GM13977 (cell line): Measurements from ENCODE around the gene KRT79.
"Not testable (repeated sequence)": the region's sequence is repeated elsewhere in the genome, so short reads cannot be mapped to it uniquely, and the experiment has no call there.

Experiments
- DNase-seq: peaks from one replicate; pipeline ENCODE4 v3.0.0; 2012; ENCODE audit warnings: low spot score
- CTCF ChIP-seq: IDR thresholded peaks from 2 replicates; pipeline ENCODE4 v1.5.1; 2012; ENCODE audit warnings: mild to moderate bottlenecking, control low read depth; ENCODE audit not compliant: insufficient read depth; ENCODE audit errors: extremely low read depth, missing control alignments
- in situ Hi-C: fragments of 300-500 bp; cut with MboI; formaldehyde crosslinking; loops from one replicate; pipeline ENCODE4 v1.12.0; 2022; ENCODE audit warnings: low sequenced_read_pairs, low pct_unique_long_range_greater_than_20kb, mixed read lengths, inconsistent platforms; ENCODE audit not compliant: unreplicated experiment

The KRT79 gene

DNA sequence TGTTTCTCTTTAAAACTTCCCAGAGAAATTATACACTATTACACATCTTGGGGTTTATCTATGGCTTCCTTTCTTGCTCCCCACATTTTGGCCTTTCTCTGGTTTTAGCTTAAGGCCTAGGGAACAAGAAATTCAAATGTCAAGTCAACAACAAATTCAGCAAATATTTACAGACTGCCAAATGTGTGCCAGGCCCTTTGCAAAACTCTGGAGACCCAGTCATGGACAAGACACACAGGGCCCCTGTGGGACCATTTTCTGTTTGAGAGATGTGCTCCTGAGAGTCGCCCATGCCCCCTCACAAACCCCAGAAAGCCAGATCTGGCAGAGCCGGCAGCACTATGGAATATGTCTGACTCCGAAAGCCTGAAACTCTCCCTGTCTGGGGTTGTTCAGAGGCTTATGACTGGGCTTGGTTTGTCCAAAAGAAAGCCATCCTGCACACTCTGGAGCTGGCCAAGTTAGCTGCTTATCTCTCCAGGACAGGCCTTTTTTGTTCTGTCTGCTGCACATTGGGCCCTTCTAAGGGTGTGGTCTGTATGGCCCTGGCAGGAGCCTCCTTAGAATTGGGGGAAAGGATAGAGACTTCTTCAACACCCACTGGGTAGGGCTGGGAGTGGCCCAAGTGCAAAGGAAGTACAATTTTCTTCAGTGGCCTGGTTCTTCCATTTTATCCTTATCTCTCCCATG lies 37.1 kb downstream of the KRT79 start:
- in situ Hi-C loops = no loop called here
- no peak for TF ChIP-seq CTCF
- no peak for DNase-seq

DNA sequence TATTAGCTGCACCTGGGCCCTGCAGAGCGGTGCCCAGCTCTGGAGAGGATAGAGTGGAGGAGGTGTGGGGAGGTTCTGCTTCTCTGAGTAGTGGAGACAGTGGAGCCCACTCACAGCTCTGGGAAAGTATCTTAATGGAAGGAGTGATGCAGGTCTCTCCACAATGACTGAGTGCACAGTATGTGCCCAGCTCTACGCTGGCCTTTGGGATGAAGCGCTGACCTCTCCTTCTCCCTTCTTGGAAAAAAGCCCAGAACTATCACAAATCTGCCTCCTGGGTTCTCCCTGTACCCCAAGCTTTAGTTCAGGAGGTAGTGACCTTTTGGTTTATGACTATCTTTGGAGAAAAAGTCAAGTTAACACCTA lies 37.7 kb downstream of the KRT79 start:
- no peak for TF ChIP-seq CTCF
- no peak for DNase-seq
- in situ Hi-C loops = no loop called here

GRCh38 chr12:52795694-52796428 lies 38.2 kb downstream of the KRT79 start, which contains the start of gene KRT3:
Gene KRT3 (minus strand): TSS chr12:52796117. CDS start chr12:52796042, 75 bp downstream.
- DNase-seq = no peak
- in situ Hi-C loops = no loop called here
- no peak for TF ChIP-seq CTCF

DNA sequence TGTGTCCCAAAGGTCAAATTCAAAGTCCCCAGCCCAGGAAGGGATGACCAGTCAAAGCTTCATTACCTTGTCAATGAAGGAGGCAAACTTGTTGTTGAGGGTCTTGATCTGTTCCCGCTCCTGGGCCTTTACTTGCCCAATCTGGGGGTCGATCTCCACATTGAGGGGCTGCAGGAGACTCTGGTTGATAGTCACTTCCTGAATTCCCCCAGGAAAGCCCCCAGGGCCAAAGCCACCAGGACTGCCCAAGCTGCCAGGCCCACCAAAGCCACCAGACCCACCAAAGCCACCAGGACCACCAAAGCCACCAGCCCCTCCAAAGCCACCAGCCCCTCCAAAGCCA lies 38.8 kb downstream of the KRT79 start:
- DNase-seq, in situ Hi-C loops: not testable (repeated sequence)

DNA sequence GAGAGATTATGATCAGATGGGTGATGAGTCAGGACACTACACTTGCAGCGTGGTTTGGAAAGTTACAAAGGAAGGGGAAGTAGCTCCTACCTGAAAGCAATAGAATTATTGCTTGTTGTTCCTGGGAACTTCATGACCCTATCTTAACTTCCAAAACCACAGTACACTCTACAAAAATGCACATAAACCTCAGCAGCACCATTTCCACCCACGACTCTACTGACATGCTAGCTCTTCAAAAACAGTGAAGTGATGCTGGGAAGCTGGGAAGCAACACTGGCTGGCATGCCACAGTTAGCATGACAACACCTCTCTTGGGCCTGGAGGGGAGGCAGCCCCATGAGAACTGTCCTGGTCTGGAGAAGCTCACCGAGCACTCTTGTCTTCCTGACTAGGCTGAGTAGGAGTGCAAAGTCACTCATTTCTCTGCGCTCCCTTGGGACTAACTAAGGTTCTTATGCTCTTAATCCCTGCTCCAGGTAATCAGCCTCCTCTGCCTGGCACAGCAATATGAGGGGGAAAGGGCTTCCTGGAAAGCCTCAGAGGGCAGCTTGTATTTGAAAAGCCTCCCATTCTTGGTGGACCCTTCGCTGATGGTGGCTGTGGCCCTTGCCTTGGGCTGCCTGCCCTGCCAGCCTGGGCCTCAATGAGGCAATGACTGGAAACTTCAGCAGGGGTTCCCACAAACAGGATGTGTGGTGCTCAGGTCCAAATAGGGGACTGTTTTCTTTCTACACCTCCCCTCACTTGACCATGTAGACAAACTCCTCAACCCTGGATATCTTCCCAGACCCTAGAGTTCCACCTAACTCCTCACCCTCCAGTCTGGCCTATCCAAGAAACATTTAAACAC lies 39.4 kb downstream of the KRT79 start:
- TF ChIP-seq CTCF = no peak

DNA sequence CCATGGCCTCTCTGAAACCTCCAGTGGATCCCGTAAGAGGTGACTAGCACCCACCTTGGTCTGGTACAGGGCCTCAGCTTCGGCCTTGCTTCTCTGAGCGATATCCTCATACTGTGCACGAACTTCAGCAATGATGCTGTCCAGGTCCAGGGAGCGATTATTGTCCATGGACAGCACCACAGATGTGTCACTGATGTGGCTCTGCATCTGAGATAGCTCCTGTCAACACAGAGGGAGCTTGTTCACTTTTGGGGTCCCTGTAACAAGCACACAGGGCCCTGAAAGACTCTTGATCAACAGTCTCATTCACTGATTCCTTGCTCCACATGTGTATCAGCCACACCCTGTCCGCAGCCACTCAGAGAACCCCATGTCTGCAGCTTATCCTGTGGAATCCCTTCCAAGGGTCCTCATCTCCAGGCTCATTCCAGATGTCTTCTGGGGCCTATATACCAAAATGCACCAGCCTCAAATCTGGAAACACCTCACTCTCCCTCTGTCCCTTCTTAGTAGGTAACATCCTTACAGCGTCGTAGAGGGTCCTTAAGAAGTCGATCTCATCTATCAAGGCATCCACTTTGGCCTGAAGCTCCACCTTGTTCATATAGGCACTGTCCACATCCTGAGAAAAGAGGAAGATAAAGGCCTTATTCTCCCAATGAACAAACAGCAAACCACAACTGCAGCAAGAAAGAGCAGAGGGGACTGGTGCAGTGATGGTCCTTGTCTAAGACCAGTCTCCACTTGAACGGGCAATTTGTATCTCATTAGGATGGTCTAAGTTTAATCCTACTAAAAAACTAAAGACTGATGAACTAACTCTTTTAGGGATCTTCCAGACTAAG lies 41.7 kb downstream of the KRT79 start:
- no peak for DNase-seq
- in situ Hi-C loops = no loop called here
- no peak for TF ChIP-seq CTCF

More for the DNA sequence above, 39.4 kb downstream of the KRT79 start:
- in situ Hi-C loops = no loop called here
- no peak for DNase-seq
